ENCODE data around the gene METRN. TPM values are rescaled to one million over a fixed set of nuclear protein-coding genes. Genes with fewer than 3 reads are reported as not detected.

Gene METRN
- total RNA-seq, 1 donor from 2014 or later, result 30.4 TPM

DNA sequence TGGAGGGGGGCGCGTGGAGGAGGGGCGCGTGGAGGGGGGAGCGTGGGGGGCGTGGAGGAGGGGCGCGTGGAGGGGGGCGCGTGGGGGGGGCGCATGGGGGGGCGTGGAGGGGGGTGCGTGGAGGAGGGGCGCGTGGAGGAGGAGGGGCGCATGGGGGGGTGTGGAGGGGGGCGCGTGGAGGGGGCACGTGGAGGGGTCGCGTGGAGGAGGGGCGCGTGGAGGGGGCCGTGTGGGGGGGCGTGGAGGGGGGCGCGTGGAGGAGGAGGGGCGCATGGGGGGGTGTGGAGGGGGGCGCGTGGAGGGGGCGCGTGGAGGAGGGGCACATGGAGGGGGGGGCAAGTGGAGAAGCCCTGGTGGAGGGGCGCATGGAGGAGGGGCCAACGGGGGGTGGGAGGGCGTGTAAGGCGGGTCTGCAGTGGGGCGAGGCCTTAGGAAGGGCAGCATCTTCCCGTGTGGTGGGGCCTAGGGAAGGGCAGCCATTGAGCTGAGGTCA, 52.9 kb downstream of the METRN start:
- Histone ChIP-seq H3K27ac (no peak overlapping the region), H3K27me3 (no peaks in the 10 kb centered on the region)
- DNase-seq, result no peak

DNA sequence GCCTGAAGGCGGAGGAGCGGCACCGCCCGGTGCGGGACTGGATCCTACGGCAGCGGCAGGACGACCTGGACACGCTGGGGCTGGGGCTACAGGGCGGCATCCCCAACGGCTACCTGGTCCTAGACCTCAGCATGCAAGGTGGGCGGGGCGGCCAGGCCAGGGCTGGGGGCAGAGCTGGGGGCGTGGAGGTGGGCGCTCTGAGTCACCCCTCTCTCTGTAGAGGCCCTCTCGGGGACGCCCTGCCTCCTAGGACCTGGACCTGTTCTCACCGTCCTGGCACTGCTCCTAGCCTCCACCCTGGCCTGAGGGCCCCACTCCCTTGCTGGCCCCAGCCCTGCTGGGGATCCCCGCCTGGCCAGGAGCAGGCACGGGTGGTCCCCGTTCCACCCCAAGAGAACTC, 53.5 kb downstream of the METRN start:
- Histone ChIP-seq H3K4me3 (no peak overlapping the region), H3K36me3 (no peaks in the 10 kb centered on the region), H3K27ac (no peak overlapping the region), H3K9me3 (no peaks in the 10 kb centered on the region), H3K27me3 (no peaks in the 10 kb centered on the region), H3K4me1 (no peaks in the 10 kb centered on the region)
- intact Hi-C loops (cut with DNase I), result no loop called here
- no peak for DNase-seq
- no peak for ATAC-seq
- TF ChIP-seq, protein P1, sequence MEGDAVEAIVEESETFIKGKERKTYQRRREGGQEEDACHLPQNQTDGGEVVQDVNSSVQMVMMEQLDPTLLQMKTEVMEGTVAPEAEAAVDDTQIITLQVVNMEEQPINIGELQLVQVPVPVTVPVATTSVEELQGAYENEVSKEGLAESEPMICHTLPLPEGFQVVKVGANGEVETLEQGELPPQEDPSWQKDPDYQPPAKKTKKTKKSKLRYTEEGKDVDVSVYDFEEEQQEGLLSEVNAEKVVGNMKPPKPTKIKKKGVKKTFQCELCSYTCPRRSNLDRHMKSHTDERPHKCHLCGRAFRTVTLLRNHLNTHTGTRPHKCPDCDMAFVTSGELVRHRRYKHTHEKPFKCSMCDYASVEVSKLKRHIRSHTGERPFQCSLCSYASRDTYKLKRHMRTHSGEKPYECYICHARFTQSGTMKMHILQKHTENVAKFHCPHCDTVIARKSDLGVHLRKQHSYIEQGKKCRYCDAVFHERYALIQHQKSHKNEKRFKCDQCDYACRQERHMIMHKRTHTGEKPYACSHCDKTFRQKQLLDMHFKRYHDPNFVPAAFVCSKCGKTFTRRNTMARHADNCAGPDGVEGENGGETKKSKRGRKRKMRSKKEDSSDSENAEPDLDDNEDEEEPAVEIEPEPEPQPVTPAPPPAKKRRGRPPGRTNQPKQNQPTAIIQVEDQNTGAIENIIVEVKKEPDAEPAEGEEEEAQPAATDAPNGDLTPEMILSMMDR (IDR thresholded peaks at IDR 0.05), result no peak

More for the DNA sequence above, 52.9 kb downstream of the METRN start:
- Histone ChIP-seq H3K4me1 (no peaks in the 10 kb centered on the region), H3K4me3 (no peak overlapping the region), H3K9me3 (no peaks in the 10 kb centered on the region), H3K36me3 (no peaks in the 10 kb centered on the region)
- intact Hi-C loops (cut with DNase I), result no loop called here
- ATAC-seq, result no peak
- TF ChIP-seq, protein P1 (IDR thresholded peaks at IDR 0.05), result no peak

Other genes starting within 250 kb of the METRN start
- 45.2 TPM for gene CAPN15, start 187.4 kb upstream of the METRN start, total RNA-seq
- gene PRR35, start 154.7 kb upstream of the METRN start, total RNA-seq, result not detected
- gene NHLRC4, start 148.1 kb upstream of the METRN start, total RNA-seq, result 0.98 TPM
- gene PIGQ, start 145.2 kb upstream of the METRN start, total RNA-seq, result 59.4 TPM
- gene RAB40C, start 125.1 kb upstream of the METRN start, total RNA-seq, result 47.6 TPM
- 1.5 TPM for gene WFIKKN1, start 84.1 kb upstream of the METRN start, total RNA-seq
- gene METTL26, start 78.8 kb upstream of the METRN start, total RNA-seq, result 53.5 TPM
- gene MCRIP2, start 73.3 kb upstream of the METRN start, total RNA-seq, result 57.9 TPM
- 23.2 TPM for gene WDR90, start 65.8 kb upstream of the METRN start, total RNA-seq
- gene RHOT2, start 47.0 kb upstream of the METRN start, total RNA-seq, result 92.5 TPM
- 2.0 TPM for gene RHBDL1, start 39.4 kb upstream of the METRN start, total RNA-seq
- gene STUB1, start 34.7 kb upstream of the METRN start, total RNA-seq, result 98.9 TPM
- 51.3 TPM for gene JMJD8, start 30.8 kb upstream of the METRN start, total RNA-seq
- 12.9 TPM for gene WDR24, start 24.7 kb upstream of the METRN start, total RNA-seq
- 3.6 TPM for gene FBXL16, start 9.3 kb upstream of the METRN start, total RNA-seq
- 30.5 TPM for gene ANTKMT, start 6.0 kb downstream of the METRN start, total RNA-seq
- gene CCDC78, start 11.3 kb downstream of the METRN start, total RNA-seq, result 0.78 TPM
- 8.9 TPM for gene HAGHL, start 12.0 kb downstream of the METRN start, total RNA-seq
- gene CIAO3, start 25.9 kb downstream of the METRN start, total RNA-seq, result 24.2 TPM
- gene MSLN, start 45.6 kb downstream of the METRN start, total RNA-seq, result 93.3 TPM
- 14.2 TPM for gene RPUSD1, start 73.3 kb downstream of the METRN start, total RNA-seq
- 12.3 TPM for gene CHTF18, start 73.5 kb downstream of the METRN start, total RNA-seq
- gene GNG13, start 85.6 kb downstream of the METRN start, total RNA-seq, result not detected

All from upper lobe of right lung (tissue), 1 donor.